K562 (cell line): ENCODE results near the gene AIFM1. TPM values are rescaled to one million over a fixed set of nuclear protein-coding genes. Genes with fewer than 3 reads are reported as not detected.

Experiments used
- ARID3A ChIP-seq: IDR thresholded peaks from 2 replicates; pipeline ENCODE4 v1.6.1; 2012; ENCODE audit warnings: low read depth, low read length, improper control_type of control experiment, borderline replicate concordance
- CEBPG ChIP-seq, 3 experiments: fragments of 200-800 bp in 1 of 3; sonication (Bioruptor generic) in 1 of 3; sonication (generic) in 1 of 3; formaldehyde crosslinking in 1 of 3; IDR thresholded peaks in 2 of 3; conservative IDR thresholded peaks in 1 of 3; 2 replicates each; pipeline versions ENCODE4 v1.6.1 to v1.8.0; 2016 to 2022; ENCODE audit warnings: missing compliant biosample characterization in 2 of 3, missing genetic modification characterization in 2 of 3, mild to moderate bottlenecking in 1 of 3, missing genetic modification reagents in 1 of 3
- DPF2 ChIP-seq: fragments of 450-650 bp; IDR thresholded peaks from 2 replicates; pipeline ENCODE4 v1.6.1; 2016
- ETV5 ChIP-seq: sonication (generic); formaldehyde crosslinking; IDR thresholded peaks from 2 replicates; pipeline ENCODE4 v1.4.0; 2020; ENCODE audit warnings: low read depth, mild to moderate bottlenecking, missing genetic modification reagents
- GTF2B ChIP-seq: IDR thresholded peaks from 2 replicates; pipeline ENCODE4 v1.6.1; 2011; ENCODE audit not compliant: insufficient read length; ENCODE audit errors: extremely low read depth
- HINFP ChIP-seq: fragments of 450-650 bp; conservative IDR thresholded peaks from 2 replicates; pipeline ENCODE4 v1.6.1; 2016; ENCODE audit warnings: missing genetic modification characterization, low read depth, mild to moderate bottlenecking, control low read depth, missing compliant biosample characterization
- HMG20A ChIP-seq: fragments of 450-650 bp; formaldehyde crosslinking; conservative IDR thresholded peaks from 2 replicates; pipeline ENCODE4 v1.4.0; 2020; ENCODE audit warnings: mild to moderate bottlenecking, mixed read lengths
- JUNB ChIP-seq: fragments of 450-650 bp; formaldehyde crosslinking; conservative IDR thresholded peaks from 2 replicates; pipeline ENCODE4 v1.4.0; 2020; ENCODE audit warnings: mild to moderate bottlenecking
- KDM1A ChIP-seq, 2 experiments: fragments of 450-650 bp; IDR thresholded peaks; 2 replicates each; pipeline ENCODE4 v1.6.1; 2016; ENCODE audit warnings: mild to moderate bottlenecking in 2 of 2
- L3MBTL2 ChIP-seq: fragments of 450-650 bp; IDR thresholded peaks from 2 replicates; pipeline ENCODE4 v1.6.1; 2016; ENCODE audit warnings: mild to moderate bottlenecking, moderate library complexity
- NFE2L1 ChIP-seq: fragments of 450-650 bp; IDR thresholded peaks from 2 replicates; pipeline ENCODE4 v1.6.1; 2016; ENCODE audit warnings: missing genetic modification characterization, low read depth, mild to moderate bottlenecking, missing compliant biosample characterization, moderate library complexity, borderline replicate concordance
- NUFIP1 ChIP-seq: fragments of 450-650 bp; IDR thresholded peaks from 2 replicates; pipeline ENCODE4 v1.6.1; 2018; ENCODE audit not compliant: partially characterized antibody
- SRF ChIP-seq, 2 experiments: fragments of 250-450, 450-650 bp in 1 of 2; sonication (Bioruptor Pico) in 1 of 2; sonication (generic) in 1 of 2; formaldehyde crosslinking; IDR thresholded peaks; 2 replicates each; pipeline versions ENCODE4 v1.5.0 to v1.5.1; 2020 to 2022; ENCODE audit warnings: mild to moderate bottlenecking in 1 of 2, missing genetic modification reagents in 1 of 2
- TFAP4 ChIP-seq: sonication (generic); formaldehyde crosslinking; IDR thresholded peaks from 2 replicates; pipeline ENCODE4 v1.8.0; 2022; ENCODE audit warnings: missing genetic modification reagents, mild to moderate bottlenecking, moderate library complexity, borderline replicate concordance
- XRCC3 ChIP-seq: fragments of 450-650 bp; IDR thresholded peaks from 2 replicates; pipeline ENCODE4 v1.6.1; 2017; ENCODE audit warnings: mild to moderate bottlenecking, moderate library complexity
- polyA plus RNA-seq, 8 experiments: library from polyadenylated mRNA; depleted of rRNA in 4 of 8; stranded (reverse) in 5 of 8; unstranded in 3 of 8; fragments of >200 nt; fragmentation: Nextera tagmentation in 2 of 8; fragmentation: Illumina TruSeq in 1 of 8; extraction: Ambion mirVana in 2 of 8; extraction: Trizol in 1 of 8; gene quantifications; 2 replicates each; pipeline versions ENCODE4 v1.2.1 to v1.2.3, GENCODE V29; 2011 to 2014; ENCODE audit warnings: inconsistent platforms in 1 of 8, missing spikeins in 1 of 8
- total RNA-seq, 7 experiments: library from RNA; depleted of rRNA in 6 of 7; stranded (reverse); fragments of >200 nt in 6 of 7; fragmentation: Illumina TruSeq in 2 of 7; extraction: Trizol in 2 of 7; gene quantifications; 2 replicates each; pipeline versions ENCODE4 v1.2.1 to v1.2.3, GENCODE V29; 2011 to 2021; ENCODE audit warnings: low replicate concordance in 1 of 7
- TF ChIP-seq, protein P1 (sequence below): fragments of 250-450 bp; sonication (Bioruptor Pico); IDR thresholded peaks from 2 replicates; pipeline ENCODE4 v1.5.1; 2021; ENCODE audit warnings: mild to moderate bottlenecking
- TF ChIP-seq, protein P2 (sequence below): fragments of 250-450 bp; sonication (Bioruptor Pico); IDR thresholded peaks from 2 replicates; pipeline ENCODE4 v1.4.0; 2020; ENCODE audit warnings: mild to moderate bottlenecking, moderate library complexity

The AIFM1 gene
- total and polyA plus RNA-seq, 9 of the 15 experiments (the other 6 are each of a cell fraction or from before 2014, with no cell fraction given) = 51.0 to 117 (median 91.2) TPM

GRCh38 chrX:130174045-130174704, 8.5 kb upstream of the AIFM1 start (continued):
- TF ChIP-seq ARID3A (no peak), NFE2L1 (tag) (no peak), L3MBTL2 (peak; percentile 94), CEBPG (CRISPR knock-in tag; IDR thresholded peaks at IDR 0.05) (no peak), CEBPG (tag; conservative IDR thresholded peaks at IDR 0.05 in 1 of 2, IDR thresholded peaks at IDR 0.05 in 1 of 2) (no peak), GTF2B (no peak), XRCC3 (no peak), KDM1A (IDR thresholded peaks at IDR 0.05) (no peak), DPF2 (no peak), TFAP4 (CRISPR knock-in tag) (no peak), ETV5 (no peak), HMG20A (no peak), SRF (CRISPR knock-in tag; IDR thresholded peaks at IDR 0.05) (no peak), JUNB (CRISPR knock-in tag) (no peak), NUFIP1 (no peak), HINFP (no peak)
- TF ChIP-seq, protein P1, sequence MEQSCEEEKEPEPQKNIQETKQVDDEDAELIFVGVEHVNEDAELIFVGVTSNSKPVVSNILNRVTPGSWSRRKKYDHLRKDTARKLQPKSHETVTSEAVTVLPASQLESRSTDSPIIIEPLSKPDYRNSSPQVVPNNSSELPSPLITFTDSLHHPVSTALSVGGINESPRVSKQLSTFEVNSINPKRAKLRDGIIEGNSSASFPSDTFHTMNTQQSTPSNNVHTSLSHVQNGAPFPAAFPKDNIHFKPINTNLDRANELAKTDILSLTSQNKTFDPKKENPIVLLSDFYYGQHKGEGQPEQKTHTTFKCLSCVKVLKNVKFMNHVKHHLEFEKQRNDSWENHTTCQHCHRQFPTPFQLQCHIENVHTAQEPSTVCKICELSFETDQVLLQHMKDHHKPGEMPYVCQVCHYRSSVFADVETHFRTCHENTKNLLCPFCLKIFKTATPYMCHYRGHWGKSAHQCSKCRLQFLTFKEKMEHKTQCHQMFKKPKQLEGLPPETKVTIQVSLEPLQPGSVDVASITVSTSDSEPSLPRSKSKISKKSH (CRISPR knock-in tag) = no peak
- TF ChIP-seq, protein P2, sequence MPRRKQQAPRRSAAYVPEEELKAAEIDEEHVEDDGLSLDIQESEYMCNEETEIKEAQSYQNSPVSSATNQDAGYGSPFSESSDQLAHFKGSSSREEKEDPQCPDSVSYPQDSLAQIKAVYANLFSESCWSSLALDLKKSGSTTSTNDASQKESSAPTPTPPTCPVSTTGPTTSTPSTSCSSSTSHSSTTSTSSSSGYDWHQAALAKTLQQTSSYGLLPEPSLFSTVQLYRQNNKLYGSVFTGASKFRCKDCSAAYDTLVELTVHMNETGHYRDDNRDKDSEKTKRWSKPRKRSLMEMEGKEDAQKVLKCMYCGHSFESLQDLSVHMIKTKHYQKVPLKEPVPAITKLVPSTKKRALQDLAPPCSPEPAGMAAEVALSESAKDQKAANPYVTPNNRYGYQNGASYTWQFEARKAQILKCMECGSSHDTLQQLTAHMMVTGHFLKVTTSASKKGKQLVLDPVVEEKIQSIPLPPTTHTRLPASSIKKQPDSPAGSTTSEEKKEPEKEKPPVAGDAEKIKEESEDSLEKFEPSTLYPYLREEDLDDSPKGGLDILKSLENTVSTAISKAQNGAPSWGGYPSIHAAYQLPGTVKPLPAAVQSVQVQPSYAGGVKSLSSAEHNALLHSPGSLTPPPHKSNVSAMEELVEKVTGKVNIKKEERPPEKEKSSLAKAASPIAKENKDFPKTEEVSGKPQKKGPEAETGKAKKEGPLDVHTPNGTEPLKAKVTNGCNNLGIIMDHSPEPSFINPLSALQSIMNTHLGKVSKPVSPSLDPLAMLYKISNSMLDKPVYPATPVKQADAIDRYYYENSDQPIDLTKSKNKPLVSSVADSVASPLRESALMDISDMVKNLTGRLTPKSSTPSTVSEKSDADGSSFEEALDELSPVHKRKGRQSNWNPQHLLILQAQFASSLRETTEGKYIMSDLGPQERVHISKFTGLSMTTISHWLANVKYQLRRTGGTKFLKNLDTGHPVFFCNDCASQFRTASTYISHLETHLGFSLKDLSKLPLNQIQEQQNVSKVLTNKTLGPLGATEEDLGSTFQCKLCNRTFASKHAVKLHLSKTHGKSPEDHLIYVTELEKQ (CRISPR knock-in tag) = no peak
